Effector CD4-positive, alpha-beta T cell (primary cell): Measurements from ENCODE around the gene ZMYND8.
"Not testable (repeated sequence)": the region's sequence is repeated elsewhere in the genome, so short reads cannot be mapped to it uniquely, and the experiment has no call there.

Source experiments
- DNase-seq: peaks from one replicate; pipeline ENCODE4 v3.0.0-alpha.2; 2020

Gene ZMYND8

DNA sequence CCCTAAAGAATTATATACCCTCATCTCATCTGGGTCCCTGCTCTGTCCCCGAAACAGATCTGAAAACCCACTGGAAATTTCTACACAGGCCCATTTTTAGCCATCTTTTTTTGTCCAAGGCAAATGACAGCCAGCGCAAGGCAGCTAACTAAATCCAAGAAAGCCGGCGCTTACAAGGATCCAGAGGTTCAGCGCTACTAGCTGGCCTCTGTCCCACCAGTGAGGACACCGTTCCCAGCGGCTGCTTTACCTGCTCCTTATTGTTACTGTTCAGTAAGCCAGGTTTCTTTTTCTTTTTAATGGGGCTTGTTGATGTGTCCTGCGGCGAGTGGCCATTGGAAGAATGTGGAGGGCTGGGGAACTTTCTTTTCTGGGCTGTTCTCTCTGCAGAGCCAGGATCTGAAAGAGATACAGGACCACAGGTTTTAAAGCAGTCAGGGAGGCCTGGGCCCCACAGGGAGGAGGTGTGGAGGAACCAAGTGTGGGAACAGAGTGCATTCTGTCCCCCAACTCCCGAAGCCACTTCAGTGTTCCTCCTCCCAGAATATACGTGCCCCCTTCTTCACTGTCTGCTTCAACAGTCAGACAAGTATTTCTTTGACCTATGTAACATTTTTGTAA lies 46.6 kb downstream of the ZMYND8 start:
- DNase-seq, result no peak

- DNase-seq, result no peak
These were observed 47.1 kb downstream of the ZMYND8 start for GRCh38 chr20:47309394-47309793.

GRCh38 chr20:47307569-47307968 lies 48.9 kb downstream of the ZMYND8 start:
- DNase-seq, result not testable (repeated sequence)

GRCh38 chr20:47306755-47307370 lies 49.6 kb downstream of the ZMYND8 start:
- no peak for DNase-seq

GRCh38 chr20:47306095-47306494 lies 50.4 kb downstream of the ZMYND8 start:
- DNase-seq, result no peak

DNA sequence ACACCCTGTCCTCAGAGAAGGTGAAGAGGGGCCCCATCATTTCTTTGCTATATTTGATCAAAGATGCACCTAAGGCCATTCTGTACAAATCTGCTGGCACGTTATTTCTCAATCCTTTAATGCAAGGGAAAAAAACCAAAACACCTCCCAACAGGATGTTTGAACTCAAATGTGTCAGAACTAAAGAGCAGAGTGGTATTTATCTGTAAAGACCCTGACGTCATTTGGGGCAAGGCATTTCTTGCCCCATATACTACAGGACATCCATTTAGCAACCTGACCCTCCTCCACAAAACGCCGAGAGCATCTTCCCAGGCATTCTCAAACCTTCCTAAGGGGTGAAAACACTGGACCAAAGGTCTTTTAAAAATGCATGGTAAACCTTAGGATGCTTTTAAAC lies 50.8 kb downstream of the ZMYND8 start:
- no peak for DNase-seq

DNA sequence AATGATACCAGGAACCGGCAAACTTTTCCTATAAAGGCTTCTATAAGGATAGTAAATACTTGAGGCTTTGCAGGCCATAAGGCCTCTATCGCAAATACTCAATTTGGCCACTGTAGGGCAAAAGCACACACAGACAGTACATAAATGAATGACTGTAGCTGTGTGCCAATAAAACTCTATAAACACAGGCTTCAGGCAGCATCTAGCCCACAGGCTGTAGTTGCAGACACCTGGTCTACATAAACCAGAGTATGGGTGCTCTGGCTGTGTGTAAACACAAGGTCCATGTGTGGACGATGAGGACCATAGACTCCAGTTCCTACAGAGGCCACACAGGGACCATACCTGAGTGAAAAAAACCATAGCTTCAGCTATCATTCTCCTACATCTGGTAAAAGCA lies 52.2 kb downstream of the ZMYND8 start:
- DNase-seq, result no peak

DNA sequence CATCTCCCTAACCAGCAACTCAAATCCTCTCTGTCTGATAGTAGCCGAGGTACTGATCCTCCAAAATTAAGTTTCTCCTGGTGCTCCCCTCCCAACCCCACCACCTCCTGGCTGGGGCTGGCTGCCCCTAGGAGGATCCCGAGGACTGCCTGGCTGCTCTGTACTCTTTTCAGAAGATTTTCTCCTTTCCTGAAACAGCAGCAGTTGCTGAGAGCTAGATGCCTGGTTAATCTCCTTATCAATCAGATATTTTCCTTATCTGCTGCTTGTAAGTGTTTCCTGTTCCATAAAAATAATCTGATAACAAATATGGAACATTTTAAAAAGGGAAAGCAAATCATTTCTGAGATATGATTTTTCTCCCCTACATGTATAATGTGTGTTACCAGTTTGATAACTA lies 52.8 kb downstream of the ZMYND8 start:
- no peak for DNase-seq

GRCh38 chr20:47300071-47300470 lies 56.4 kb downstream of the ZMYND8 start:
- no peak for DNase-seq

- DNase-seq, result no peak
These were observed 57.9 kb downstream of the ZMYND8 start for GRCh38 chr20:47298624-47299023.

DNA sequence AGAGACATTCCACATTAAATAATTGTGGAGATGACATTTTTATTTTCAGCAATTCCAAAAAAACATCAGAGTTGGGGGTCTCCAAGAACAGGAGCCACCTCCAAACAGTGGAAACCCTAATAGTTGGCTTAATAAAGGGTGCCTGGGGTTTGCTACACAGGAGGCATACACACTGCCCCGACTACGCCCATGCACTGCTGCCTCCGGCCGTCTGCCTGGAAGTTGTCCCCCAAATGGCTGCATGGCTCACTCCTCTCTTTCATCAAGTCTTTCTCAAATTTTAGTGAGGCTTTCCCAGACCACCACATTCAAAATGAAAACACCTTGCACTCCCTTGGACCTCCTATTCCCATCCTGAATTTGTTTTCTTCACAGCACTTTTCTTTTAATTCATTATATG lies 58.8 kb downstream of the ZMYND8 start:
- DNase-seq, result no peak

GRCh38 chr20:47296950-47297349 lies 59.5 kb downstream of the ZMYND8 start:
- no peak for DNase-seq

DNA sequence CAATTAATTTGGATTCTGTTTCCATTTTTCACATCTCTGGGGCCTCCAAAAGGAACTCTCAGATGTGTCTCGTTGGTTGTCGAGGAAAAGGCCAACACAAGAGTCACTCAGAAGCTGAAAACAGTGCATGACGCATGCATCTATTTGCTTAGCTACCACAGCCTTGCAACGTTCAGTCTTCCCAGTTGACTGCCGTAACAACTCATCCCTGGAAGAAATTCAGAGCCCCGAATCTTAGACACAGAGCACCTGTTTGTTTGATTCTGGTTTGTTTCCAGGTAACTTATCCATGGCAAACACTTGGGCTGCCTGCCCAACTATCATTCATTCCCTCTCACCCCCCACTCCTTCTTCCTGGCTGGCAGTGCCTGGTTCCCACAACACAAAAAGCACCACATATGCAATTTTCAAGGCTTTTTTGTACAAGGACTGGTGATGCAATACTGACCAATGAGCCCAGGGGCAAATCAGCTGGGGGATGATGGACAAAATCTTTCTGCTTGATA lies 60.5 kb downstream of the ZMYND8 start:
- no peak for DNase-seq

GRCh38 chr20:47295129-47295813 lies 61.2 kb downstream of the ZMYND8 start:
- no peak for DNase-seq

- DNase-seq, result no peak
These were observed 62.9 kb downstream of the ZMYND8 start for GRCh38 chr20:47293631-47294030.

GRCh38 chr20:47292581-47292980 lies 63.9 kb downstream of the ZMYND8 start:
- DNase-seq, result no peak

DNA sequence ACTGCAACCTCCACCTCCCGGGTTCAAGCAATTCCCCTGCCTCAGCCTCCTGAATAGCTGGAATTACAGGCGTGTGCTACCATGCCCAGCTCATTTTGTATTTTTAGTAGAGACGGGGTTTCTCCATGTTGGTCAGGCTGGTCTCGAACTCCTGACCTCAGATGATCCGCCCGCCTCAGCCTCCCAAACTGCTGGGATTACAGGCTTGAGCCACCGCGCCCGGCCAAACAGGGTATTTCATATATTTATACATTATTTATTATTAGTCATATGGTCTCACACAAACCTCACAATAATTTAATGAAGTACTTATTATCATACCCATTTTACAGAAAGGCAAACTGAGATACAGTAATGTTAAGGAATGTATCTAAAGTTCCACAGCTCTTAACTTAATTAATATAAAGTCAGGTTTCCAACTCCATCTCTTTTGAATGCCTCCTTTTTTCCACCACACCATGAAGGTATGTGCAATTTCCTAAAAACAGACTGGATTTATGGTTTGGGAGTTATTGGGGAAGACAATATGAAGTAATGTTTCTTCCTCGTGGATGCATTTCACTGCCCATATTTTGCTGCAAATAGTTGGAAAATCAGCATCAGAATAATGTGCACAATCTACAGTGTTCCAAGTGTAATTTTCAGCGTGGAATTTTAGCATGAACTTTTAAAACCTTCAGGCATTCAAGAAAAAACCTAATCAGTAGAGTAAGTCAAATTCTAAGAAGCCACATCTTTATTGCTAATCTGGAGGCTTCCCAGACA lies 65.7 kb downstream of the ZMYND8 start:
- DNase-seq, result no peak

DNA sequence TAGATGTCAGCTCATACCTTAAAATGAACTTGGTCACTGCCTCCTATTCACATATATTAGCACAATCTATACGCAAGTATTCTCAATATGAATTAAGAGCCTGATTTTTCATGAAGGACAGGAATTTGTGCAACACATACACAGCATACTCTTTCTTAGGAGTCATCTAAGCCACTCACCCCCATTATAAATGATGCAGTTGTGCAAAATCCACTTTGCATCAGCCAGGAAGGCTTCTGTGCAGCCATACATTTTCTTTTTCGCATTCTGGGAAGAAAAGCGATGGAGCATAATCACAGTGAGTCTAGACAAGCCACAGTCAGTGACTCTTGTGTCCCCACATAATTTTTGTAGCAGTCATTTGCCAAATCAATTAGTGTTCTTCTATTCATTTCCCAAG lies 66.5 kb downstream of the ZMYND8 start:
- DNase-seq, result no peak

GRCh38 chr20:47289096-47289495 lies 67.4 kb downstream of the ZMYND8 start:
- DNase-seq, result no peak

GRCh38 chr20:47288530-47288929 lies 68.0 kb downstream of the ZMYND8 start:
- not testable (repeated sequence) for DNase-seq

DNA sequence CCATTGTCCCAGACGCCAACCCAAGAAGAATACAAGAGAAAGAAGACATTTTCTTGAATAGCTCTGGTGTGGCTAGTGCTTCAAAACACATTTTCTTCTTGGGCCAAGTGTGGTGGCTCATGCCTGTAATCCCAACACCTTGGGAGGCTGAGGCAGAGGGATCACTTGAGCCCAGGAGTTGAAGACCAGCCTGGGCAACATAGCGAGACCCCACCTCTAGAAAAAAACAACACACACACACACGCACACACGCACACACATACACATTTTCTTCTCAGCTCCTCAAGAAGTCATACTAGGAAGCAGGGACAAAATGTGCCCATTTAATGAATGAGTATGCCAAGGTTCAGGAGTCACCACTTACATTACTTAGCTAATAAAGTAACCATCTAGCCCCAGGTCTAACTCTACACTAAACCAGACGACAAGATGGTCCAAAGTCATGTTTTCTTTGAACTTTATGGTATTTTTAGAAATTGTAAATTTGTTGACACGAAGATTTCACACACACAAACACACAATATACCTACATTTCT lies 68.8 kb downstream of the ZMYND8 start:
- DNase-seq, result no peak

DNA sequence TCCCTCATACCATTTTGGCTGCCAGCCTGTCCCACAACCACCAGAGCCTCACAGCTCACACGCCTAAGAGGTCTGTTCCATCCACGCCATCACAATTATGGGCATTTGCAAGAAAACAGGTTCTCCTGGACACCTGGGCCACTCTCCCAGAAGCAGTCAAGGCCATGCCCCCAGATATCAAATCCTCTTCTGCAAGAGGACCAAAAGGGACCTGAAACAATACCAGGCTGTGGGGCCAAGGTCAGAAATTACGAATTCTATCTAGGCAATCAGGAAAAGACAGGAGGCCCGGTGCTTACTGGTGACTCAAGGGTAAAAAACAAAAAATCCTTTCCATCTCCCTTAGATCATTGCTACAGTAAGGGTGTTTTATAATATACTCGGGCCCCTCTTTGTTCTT lies 69.8 kb downstream of the ZMYND8 start:
- DNase-seq, result no peak

DNA sequence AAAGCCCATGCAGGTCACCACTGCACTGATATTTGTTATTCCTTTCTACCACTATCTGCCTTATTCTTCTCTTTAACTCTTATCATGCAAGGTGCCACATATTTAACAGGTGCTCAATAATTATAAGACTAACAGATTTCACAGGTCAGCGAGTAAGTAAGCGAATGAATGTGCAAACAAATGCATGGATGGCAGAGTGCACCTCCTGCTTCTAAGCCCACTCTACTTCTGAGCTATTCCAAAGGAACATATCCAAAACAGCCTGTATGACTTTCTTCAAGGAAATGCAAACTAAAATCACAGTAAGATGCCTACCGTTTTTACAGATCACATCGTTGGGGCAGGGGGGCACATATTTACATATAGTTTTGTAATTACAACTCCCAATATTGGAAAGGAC lies 71.3 kb downstream of the ZMYND8 start:
- no peak for DNase-seq
